WTC11 (cell line): ENCODE results near the gene FAM117B. TPM values are rescaled to one million over a fixed set of nuclear protein-coding genes. Genes with fewer than 3 reads are reported as not detected.

Experiments
- ATF1 ChIP-seq: sonication (generic); formaldehyde crosslinking; IDR thresholded peaks from 2 replicates; pipeline ENCODE4 v1.8.1; 2023; ENCODE audit warnings: mild to moderate bottlenecking, moderate library complexity, missing genetic modification reagents
- CBFB ChIP-seq: sonication (generic); formaldehyde crosslinking; IDR thresholded peaks from 2 replicates; pipeline ENCODE4 v1.8.1; 2022; ENCODE audit warnings: mild to moderate bottlenecking, low read depth, missing genetic modification reagents
- CDX4 ChIP-seq: fragments of 250-450 bp; sonication (Bioruptor Pico); IDR thresholded peaks from 2 replicates; pipeline ENCODE4 v1.9.0; 2021; ENCODE audit warnings: moderate library complexity, mild to moderate bottlenecking, inconsistent platforms, borderline replicate concordance
- E2F5 ChIP-seq: sonication (generic); formaldehyde crosslinking; IDR thresholded peaks from 2 replicates; pipeline ENCODE4 v1.8.1; 2022; ENCODE audit warnings: mild to moderate bottlenecking, moderate library complexity, missing genetic modification reagents
- ERG ChIP-seq: fragments of 250-450 bp; sonication (Bioruptor Pico); IDR thresholded peaks from 2 replicates; pipeline ENCODE4 v1.8.0; 2021; ENCODE audit warnings: mild to moderate bottlenecking
- ESRRA ChIP-seq: sonication (generic); formaldehyde crosslinking; IDR thresholded peaks from 2 replicates; pipeline ENCODE4 v1.8.1; 2022; ENCODE audit warnings: mild to moderate bottlenecking, missing genetic modification reagents, borderline replicate concordance
- FOXP1 ChIP-seq: sonication (generic); formaldehyde crosslinking; IDR thresholded peaks from 2 replicates; pipeline ENCODE4 v1.8.0; 2022; ENCODE audit warnings: missing genetic modification reagents, mild to moderate bottlenecking, moderate library complexity, borderline replicate concordance
- JUN ChIP-seq: sonication (generic); formaldehyde crosslinking; IDR thresholded peaks from 2 replicates; pipeline ENCODE4 v1.8.0; 2023; ENCODE audit warnings: mild to moderate bottlenecking, missing genetic modification reagents
- MAX ChIP-seq: sonication (generic); formaldehyde crosslinking; IDR thresholded peaks from 2 replicates; pipeline ENCODE4 v1.8.0; 2022; ENCODE audit warnings: mild to moderate bottlenecking, missing genetic modification reagents
- MLX ChIP-seq: sonication (generic); formaldehyde crosslinking; IDR thresholded peaks from 2 replicates; pipeline ENCODE4 v1.8.1; 2023; ENCODE audit warnings: mild to moderate bottlenecking, missing genetic modification reagents, moderate library complexity
- MXD4 ChIP-seq: fragments of 250-450 bp; sonication (Bioruptor Pico); IDR thresholded peaks from 2 replicates; pipeline ENCODE4 v1.8.0; 2021; ENCODE audit warnings: mild to moderate bottlenecking, moderate library complexity, borderline replicate concordance
- MYBL2 ChIP-seq: sonication (generic); formaldehyde crosslinking; IDR thresholded peaks from 2 replicates; pipeline ENCODE4 v1.8.1; 2023; ENCODE audit warnings: mild to moderate bottlenecking, moderate library complexity, missing genetic modification reagents
- NFE2L1 ChIP-seq: sonication (generic); formaldehyde crosslinking; IDR thresholded peaks from 2 replicates; pipeline ENCODE4 v1.8.1; 2023; ENCODE audit warnings: missing genetic modification reagents
- NR1H2 ChIP-seq: sonication (generic); formaldehyde crosslinking; IDR thresholded peaks from 2 replicates; pipeline ENCODE4 v1.9.0; 2021; ENCODE audit warnings: mild to moderate bottlenecking, moderate library complexity, missing genetic modification reagents
- NR3C1 ChIP-seq: sonication (generic); formaldehyde crosslinking; conservative IDR thresholded peaks from 2 replicates; pipeline ENCODE4 v1.8.1; 2023; ENCODE audit warnings: low read depth, mild to moderate bottlenecking, missing genetic modification reagents
- PRRX2 ChIP-seq: fragments of 250-450 bp; sonication (Bioruptor Pico); IDR thresholded peaks from 2 replicates; pipeline ENCODE4 v1.8.0; 2021; ENCODE audit warnings: mild to moderate bottlenecking
- RORB ChIP-seq: fragments of 250-450 bp; sonication (Bioruptor Pico); IDR thresholded peaks from 2 replicates; pipeline ENCODE4 v1.9.0; 2021; ENCODE audit warnings: mild to moderate bottlenecking
- SMAD4 ChIP-seq: sonication (generic); formaldehyde crosslinking; IDR thresholded peaks from 2 replicates; pipeline ENCODE4 v1.8.0; 2022; ENCODE audit warnings: mild to moderate bottlenecking, missing genetic modification reagents
- TEAD4 ChIP-seq: sonication (generic); formaldehyde crosslinking; IDR thresholded peaks from 2 replicates; pipeline ENCODE4 v1.8.0; 2022; ENCODE audit warnings: mild to moderate bottlenecking, missing genetic modification reagents
- ZBTB21 ChIP-seq: sonication (generic); formaldehyde crosslinking; IDR thresholded peaks from 2 replicates; pipeline ENCODE4 v1.8.1; 2023; ENCODE audit warnings: mild to moderate bottlenecking, missing genetic modification reagents, borderline replicate concordance
- ZNF263 ChIP-seq: sonication (generic); formaldehyde crosslinking; IDR thresholded peaks from 2 replicates; pipeline ENCODE4 v1.8.1; 2022; ENCODE audit warnings: low read depth, mild to moderate bottlenecking, moderate library complexity, missing genetic modification reagents
- ZNF317 ChIP-seq: sonication (generic); formaldehyde crosslinking; IDR thresholded peaks from 2 replicates; pipeline ENCODE4 v1.8.1; 2023; ENCODE audit warnings: low read depth, mild to moderate bottlenecking, moderate library complexity, missing genetic modification reagents, borderline replicate concordance
- ZNF423 ChIP-seq: fragments of 250-450 bp; sonication (Bioruptor Pico); IDR thresholded peaks from 2 replicates; pipeline ENCODE4 v2.1.2; 2022; ENCODE audit warnings: mild to moderate bottlenecking, moderate library complexity
- total RNA-seq: library from RNA; stranded (reverse); gene quantifications from 3 replicates; pipeline ENCODE4 v1.2.3, GENCODE V29; 2021
- TF ChIP-seq, protein P1 (sequence below): sonication (generic); formaldehyde crosslinking; IDR thresholded peaks from 2 replicates; pipeline ENCODE4 v1.8.1; 2023; ENCODE audit warnings: mild to moderate bottlenecking, missing genetic modification reagents
- TF ChIP-seq, protein P2 (sequence below): sonication (generic); formaldehyde crosslinking; IDR thresholded peaks from 2 replicates; pipeline ENCODE4 v1.8.0; 2022; ENCODE audit warnings: mild to moderate bottlenecking, missing genetic modification reagents
- TF ChIP-seq, protein P3 (sequence below): sonication (generic); formaldehyde crosslinking; IDR thresholded peaks from 2 replicates; pipeline ENCODE4 v1.8.1; 2023; ENCODE audit warnings: mild to moderate bottlenecking, missing genetic modification reagents, moderate library complexity
- TF ChIP-seq, protein P4 (sequence below): fragments of 250-450 bp; sonication (Bioruptor Pico); IDR thresholded peaks from 2 replicates; pipeline ENCODE4 v2.1.2; 2022; ENCODE audit warnings: mild to moderate bottlenecking, moderate library complexity

Gene FAM117B
- total RNA-seq, 1 experiment from 2014 or later, result 18.1 TPM

GRCh38 chr2:202634556-202635427 is at the start of gene FAM117B (continued):
- TF ChIP-seq MAX (CRISPR knock-in tag) (peak; percentile 63; the same call in 1 of the 2 replicates), PRRX2 (no peak), CBFB (no peak), SMAD4 (CRISPR knock-in tag) (no peak), RORB (CRISPR knock-in tag) (no peak), E2F5 (CRISPR knock-in tag) (0 out of 2 replicates have a peak, but pooled peaks have one; percentile 1), JUN (no peak; the same call in 1 of the 2 replicates), NFE2L1 (no peak), NR3C1 (no peak; the same call in 1 of the 2 replicates), MYBL2 (CRISPR knock-in tag) (no peak; the same call in 1 of the 2 replicates), ZNF317 (CRISPR knock-in tag) (no peak; the same call in 1 of the 2 replicates), NR1H2 (CRISPR knock-in tag) (no peak), ESRRA (no peak), FOXP1 (CRISPR knock-in tag) (no peak; the same call in 1 of the 2 replicates), ERG (CRISPR knock-in tag) (no peak), TEAD4 (CRISPR knock-in tag) (no peak), MLX (0 out of 2 replicates have a peak, but pooled peaks have one; percentile 84), ZNF263 (CRISPR knock-in tag) (no peak), ZBTB21 (CRISPR knock-in tag) (no peak; the same call in 1 of the 2 replicates), ATF1 (CRISPR knock-in tag) (no peak), MXD4 (no peak), ZNF423 (CRISPR knock-in tag) (peak; percentile 68), CDX4 (CRISPR knock-in tag) (no peak)
- TF ChIP-seq, protein P1, sequence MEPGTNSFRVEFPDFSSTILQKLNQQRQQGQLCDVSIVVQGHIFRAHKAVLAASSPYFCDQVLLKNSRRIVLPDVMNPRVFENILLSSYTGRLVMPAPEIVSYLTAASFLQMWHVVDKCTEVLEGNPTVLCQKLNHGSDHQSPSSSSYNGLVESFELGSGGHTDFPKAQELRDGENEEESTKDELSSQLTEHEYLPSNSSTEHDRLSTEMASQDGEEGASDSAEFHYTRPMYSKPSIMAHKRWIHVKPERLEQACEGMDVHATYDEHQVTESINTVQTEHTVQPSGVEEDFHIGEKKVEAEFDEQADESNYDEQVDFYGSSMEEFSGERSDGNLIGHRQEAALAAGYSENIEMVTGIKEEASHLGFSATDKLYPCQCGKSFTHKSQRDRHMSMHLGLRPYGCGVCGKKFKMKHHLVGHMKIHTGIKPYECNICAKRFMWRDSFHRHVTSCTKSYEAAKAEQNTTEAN (CRISPR knock-in tag), result no peak; the same call in 1 of the 2 replicates
- TF ChIP-seq, protein P2, sequence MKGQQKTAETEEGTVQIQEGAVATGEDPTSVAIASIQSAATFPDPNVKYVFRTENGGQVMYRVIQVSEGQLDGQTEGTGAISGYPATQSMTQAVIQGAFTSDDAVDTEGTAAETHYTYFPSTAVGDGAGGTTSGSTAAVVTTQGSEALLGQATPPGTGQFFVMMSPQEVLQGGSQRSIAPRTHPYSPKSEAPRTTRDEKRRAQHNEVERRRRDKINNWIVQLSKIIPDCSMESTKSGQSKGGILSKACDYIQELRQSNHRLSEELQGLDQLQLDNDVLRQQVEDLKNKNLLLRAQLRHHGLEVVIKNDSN (CRISPR knock-in tag), result peak; percentile 34; the same call in 1 of the 2 replicates
- TF ChIP-seq, protein P3, sequence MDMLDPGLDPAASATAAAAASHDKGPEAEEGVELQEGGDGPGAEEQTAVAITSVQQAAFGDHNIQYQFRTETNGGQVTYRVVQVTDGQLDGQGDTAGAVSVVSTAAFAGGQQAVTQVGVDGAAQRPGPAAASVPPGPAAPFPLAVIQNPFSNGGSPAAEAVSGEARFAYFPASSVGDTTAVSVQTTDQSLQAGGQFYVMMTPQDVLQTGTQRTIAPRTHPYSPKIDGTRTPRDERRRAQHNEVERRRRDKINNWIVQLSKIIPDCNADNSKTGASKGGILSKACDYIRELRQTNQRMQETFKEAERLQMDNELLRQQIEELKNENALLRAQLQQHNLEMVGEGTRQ (CRISPR knock-in tag), result peak; percentile 32; the same call in 1 of the 2 replicates
- TF ChIP-seq, protein P4, sequence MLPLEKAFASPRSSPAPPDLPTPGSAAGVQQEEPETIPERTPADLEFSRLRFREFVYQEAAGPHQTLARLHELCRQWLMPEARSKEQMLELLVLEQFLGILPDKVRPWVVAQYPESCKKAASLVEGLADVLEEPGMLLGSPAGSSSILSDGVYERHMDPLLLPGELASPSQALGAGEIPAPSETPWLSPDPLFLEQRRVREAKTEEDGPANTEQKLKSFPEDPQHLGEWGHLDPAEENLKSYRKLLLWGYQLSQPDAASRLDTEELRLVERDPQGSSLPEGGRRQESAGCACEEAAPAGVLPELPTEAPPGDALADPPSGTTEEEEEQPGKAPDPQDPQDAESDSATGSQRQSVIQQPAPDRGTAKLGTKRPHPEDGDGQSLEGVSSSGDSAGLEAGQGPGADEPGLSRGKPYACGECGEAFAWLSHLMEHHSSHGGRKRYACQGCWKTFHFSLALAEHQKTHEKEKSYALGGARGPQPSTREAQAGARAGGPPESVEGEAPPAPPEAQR (CRISPR knock-in tag), result no peak
